ENCODE measurements around the gene KLHL24. TPM values are rescaled to one million over a fixed set of nuclear protein-coding genes. Genes with fewer than 3 reads are reported as not detected.

The KLHL24 gene
- total and polyA plus RNA-seq, 4 experiments from 2014 or later, result 38.9 to 108 (median 75.3) TPM

DNA sequence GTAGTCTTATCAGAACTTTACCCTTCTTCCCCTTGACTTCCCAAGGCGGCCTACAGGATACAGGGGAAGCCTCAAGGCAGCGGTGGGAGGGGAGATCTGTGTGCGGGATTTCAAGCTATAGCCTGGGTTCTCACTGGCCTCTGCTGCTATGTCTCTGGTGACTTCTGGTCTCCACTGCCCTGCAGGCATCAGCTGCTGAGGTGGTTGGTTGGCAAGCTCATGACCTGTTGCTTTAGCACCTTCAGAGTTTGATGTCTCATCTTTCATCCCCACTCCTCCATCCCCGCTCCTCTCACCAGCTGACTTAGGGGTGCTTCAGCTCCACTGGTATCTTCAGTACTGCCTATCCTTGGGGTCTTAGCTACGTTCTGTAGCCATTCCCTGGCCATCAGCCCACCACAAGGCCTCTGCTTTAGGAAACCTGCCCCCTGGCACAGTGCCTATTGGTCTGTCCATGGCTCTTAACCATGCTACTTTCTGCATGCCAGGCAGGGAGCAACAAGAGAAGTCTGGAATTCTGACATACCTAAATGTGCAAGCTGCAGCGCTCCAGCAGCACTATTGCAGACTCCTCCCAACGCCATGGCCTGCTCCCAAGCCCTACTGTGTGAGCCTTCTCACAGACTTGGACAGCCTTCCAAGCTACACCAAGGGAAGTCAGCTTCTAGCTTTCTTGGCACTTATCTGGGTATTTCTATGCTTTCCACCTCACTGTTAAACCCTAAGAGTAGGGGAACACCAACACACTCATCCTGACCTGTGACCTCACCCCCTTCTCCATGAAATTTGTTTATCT is 60.3 kb downstream of the KLHL24 start:
- Histone ChIP-seq H3K4me3 (ENCODE audit: low read length in 2 of 2) (no peak overlapping the region), H3K4me1 (ENCODE audit: insufficient read depth, low read length) (peaks cover 24% of the 10 kb centered on the region), H3K27me3 (ENCODE audit: insufficient read depth, low read length) (no peaks in the 10 kb centered on the region), H3K27ac (ENCODE audit: low read depth, low read length) (no peak overlapping the region), H3K9me3 (ENCODE audit: control insufficient read depth in 1 of 2, low read length in 2 of 2) (no peaks in the 10 kb centered on the region), H3K36me3 (ENCODE audit: insufficient read depth, low read length) (no peaks in the 10 kb centered on the region)
- Mint-ChIP-seq H3K9me3 (no peaks in the 10 kb centered on the region), H3K27ac (peak overlapping the region in 1 of 7 donors; percentile 14), H3K4me3 (peak overlapping the region in 2 of 8 donors; percentile 7 to 85), H3K27me3 (no peaks in the 10 kb centered on the region), H3K36me3 (peaks cover 0 to 3% of the 10 kb centered on the region in 2 donors), H3K4me1 (peaks cover 23 to 32% (median 28%) of the 10 kb centered on the region in 4 donors)
- intact Hi-C loops (cut with micrococcal nuclease), result loop anchor here (2.0 kb wide), 1 partner anchor 141 kb away; the partner anchor contains the start of gene KLHL6
- CTCF ChIA-PET (ENCODE audit: partially characterized antibody), result interaction anchor here (2.4 kb wide), 1 partner anchor 59 kb away, joined by 15 read pairs; the partner anchor contains the start of gene KLHL24
- POLR2A ChIA-PET (ENCODE audit: partially characterized antibody), result interaction anchor here (4.6 kb wide), 1 partner anchor 59 kb away, joined by 89 read pairs; the partner anchor contains the start of gene KLHL24
- no peak for DNase-seq

DNA sequence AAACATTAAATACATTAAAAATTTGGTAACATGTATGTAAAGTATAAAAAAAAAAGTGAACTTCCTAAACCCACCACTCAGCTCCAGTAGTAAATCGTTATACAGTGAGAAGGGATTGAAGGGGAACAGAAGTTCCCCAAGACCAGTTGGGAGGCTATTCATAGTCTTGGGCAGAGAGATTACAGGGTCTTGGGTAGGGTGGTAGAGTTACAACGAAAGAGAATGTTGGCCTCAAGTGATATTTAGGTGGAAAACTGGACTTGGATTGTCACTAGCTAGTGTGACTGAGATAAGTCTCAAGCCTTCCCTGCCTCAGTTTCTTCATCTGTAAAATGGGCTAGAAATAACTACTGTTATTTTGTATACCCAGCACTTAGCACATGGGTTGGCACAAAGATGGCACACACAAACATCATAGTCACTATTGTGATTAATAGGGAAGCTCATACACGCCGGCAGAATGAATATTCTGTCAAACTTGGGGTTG is 61.7 kb downstream of the KLHL24 start:
- intact Hi-C loops (cut with micrococcal nuclease), result loop anchor here (2.0 kb wide), 1 partner anchor 142 kb away; the partner anchor contains the start of gene KLHL6
- DNase-seq, result peak in 1 of 5 donors; percentile 4
- Histone ChIP-seq H3K27me3 (ENCODE audit: insufficient read depth, low read length) (no peaks in the 10 kb centered on the region), H3K36me3 (ENCODE audit: insufficient read depth, low read length) (no peaks in the 10 kb centered on the region), H3K4me1 (ENCODE audit: insufficient read depth, low read length) (peaks cover 24% of the 10 kb centered on the region), H3K9me3 (ENCODE audit: control insufficient read depth in 1 of 2, low read length in 2 of 2) (no peaks in the 10 kb centered on the region), H3K27ac (ENCODE audit: low read depth, low read length) (peak overlapping the region; percentile 44), H3K4me3 (ENCODE audit: low read length in 2 of 2) (peak overlapping the region; percentile 76 to 83)
- ChIA-PET POLR2A (ENCODE audit: partially characterized antibody) (interaction anchor here (0.6 to 4.6 kb wide), 10 partner anchors 12 to 271 kb away, joined by 3 to 89 read pairs (median 3); partner anchors contain the start of genes KLHL24 and MCF2L2), CTCF (ENCODE audit: partially characterized antibody) (interaction anchor here (0.9 to 2.4 kb wide), 6 partner anchors 9 to 187 kb away, joined by 3 to 15 read pairs (median 4); partner anchors contain the start of genes KLHL24 and PARL)
- Mint-ChIP-seq H3K36me3 (peaks cover 0 to 6% of the 10 kb centered on the region in 2 donors), H3K27ac (peak overlapping the region; percentile 5 to 95 (median 89)), H3K4me3 (peak overlapping the region; percentile 75 to 90 (median 86)), H3K27me3 (no peaks in the 10 kb centered on the region), H3K9me3 (no peaks in the 10 kb centered on the region), H3K4me1 (peaks cover 28 to 42% (median 36%) of the 10 kb centered on the region in 4 donors)

DNA sequence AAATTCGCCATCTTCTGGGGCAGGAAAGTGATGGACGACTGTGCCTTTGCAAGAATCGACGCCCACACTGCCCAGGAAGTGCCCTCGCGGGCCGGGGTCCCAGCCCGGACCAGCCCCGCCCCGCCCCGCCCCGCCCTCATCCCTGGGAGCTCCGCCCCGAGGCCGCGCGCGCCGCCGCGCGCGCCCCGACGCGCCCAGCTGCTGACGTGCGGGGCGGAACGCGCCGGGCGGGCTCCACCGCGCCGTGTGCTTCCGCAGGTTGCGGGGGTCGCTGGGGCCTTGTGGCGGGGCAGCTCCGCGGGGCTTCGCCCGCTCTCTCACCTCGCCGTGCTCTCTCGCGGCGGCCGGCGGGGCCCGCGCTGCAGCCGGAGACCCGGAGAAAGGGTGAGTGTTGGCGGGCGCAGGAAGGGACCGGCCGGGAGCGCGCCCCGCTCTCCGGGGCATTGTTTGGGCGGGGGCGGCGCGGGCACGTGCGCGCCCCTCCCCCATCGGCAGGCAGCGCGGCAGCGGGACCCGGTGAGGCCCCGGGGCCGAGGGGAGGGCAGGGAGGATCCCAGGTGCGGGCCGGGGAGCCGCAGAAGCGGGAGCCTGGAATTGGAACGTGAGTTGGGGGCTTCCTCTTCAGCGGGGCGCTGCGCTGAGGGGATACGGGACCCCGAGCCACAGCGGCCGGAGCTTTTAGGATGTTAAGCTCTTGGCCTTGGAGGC is 62.3 kb downstream of the KLHL24 start, which contains the start of gene YEATS2:
YEATS2 (plus strand) TSS at position 188 of the 708 bp plus-strand sequence. CDS start 17,366 bp downstream, outside the sequence.
- CTCF ChIA-PET (ENCODE audit: partially characterized antibody), result interaction anchor here (0.5 to 2.4 kb wide), 7 partner anchors 10 to 198 kb away, joined by 3 to 15 read pairs (median 4); partner anchors contain the start of genes KLHL24 and PARL
- no peaks in the 10 kb centered on the region for H3K9me3 ChIP-seq (ENCODE audit: control insufficient read depth in 1 of 2, low read length in 2 of 2)
- no peaks in the 10 kb centered on the region for H3K36me3 ChIP-seq (ENCODE audit: insufficient read depth, low read length)
- Mint-ChIP-seq H3K4me3 (peak within 1 kb of the TSS; percentile 87 to 99 (median 98)), H3K9me3 (no peaks in the 10 kb centered on the region), H3K27me3 (no peaks in the 10 kb centered on the region), H3K27ac (peak within 1 kb of the TSS; percentile 79 to 99 (median 97)), H3K36me3 (peaks cover 0 to 6% of the 10 kb centered on the region in 2 donors), H3K4me1 (peaks cover 28 to 42% (median 36%) of the 10 kb centered on the region in 4 donors)
- intact Hi-C loops (cut with micrococcal nuclease), result loop anchor here (1.0 to 2.0 kb wide), 2 partner anchors 61 to 143 kb away; partner anchors contain the start of gene KLHL6
- peak within 1 kb of the TSS; percentile 83 to 84 for H3K4me3 ChIP-seq (ENCODE audit: low read length in 2 of 2)
- DNase-seq, result peak; percentile 65 to 79 (median 74)
- no peaks in the 10 kb centered on the region for H3K27me3 ChIP-seq (ENCODE audit: insufficient read depth, low read length)
- peak within 1 kb of the TSS; percentile 78 for H3K27ac ChIP-seq (ENCODE audit: low read depth, low read length)
- H3K4me1 ChIP-seq (ENCODE audit: insufficient read depth, low read length), result peaks cover 24% of the 10 kb centered on the region
- POLR2A ChIA-PET (ENCODE audit: partially characterized antibody), result interaction anchor here (0.6 to 4.6 kb wide), 10 partner anchors 12 to 271 kb away, joined by 3 to 89 read pairs (median 3); partner anchors contain the start of genes KLHL24 and MCF2L2

DNA sequence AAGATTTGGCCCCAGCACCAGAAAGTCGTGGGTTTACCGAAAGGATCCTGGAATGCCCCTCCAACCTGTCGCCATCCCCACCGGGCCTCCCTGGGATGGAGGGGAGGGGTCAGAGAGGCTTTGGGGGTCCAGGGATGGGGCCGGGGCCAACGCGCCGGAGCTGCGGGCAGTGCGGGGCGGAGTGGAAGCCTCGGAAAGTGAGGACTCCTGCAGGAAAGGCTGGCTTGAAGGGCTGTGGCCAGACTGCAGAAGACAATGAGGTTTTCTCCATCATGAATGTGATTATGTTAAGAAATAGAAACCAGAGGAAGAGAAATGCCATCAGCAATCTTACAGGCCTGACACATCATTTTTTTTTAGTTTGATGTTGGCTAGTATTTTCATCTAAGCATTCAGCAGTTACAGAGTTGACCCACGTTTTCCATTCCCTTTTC is 62.9 kb downstream of the KLHL24 start:
- no peaks in the 10 kb centered on the region for H3K27me3 Mint-ChIP-seq
- H3K36me3 Mint-ChIP-seq, result peaks cover 0 to 6% of the 10 kb centered on the region in 2 donors
- Histone ChIP-seq H3K27me3 (ENCODE audit: insufficient read depth, low read length) (no peaks in the 10 kb centered on the region), H3K27ac (ENCODE audit: low read depth, low read length) (peak overlapping the region; percentile 78), H3K36me3 (ENCODE audit: insufficient read depth, low read length) (no peaks in the 10 kb centered on the region), H3K4me1 (ENCODE audit: insufficient read depth, low read length) (peaks cover 24% of the 10 kb centered on the region), H3K9me3 (ENCODE audit: control insufficient read depth in 1 of 2, low read length in 2 of 2) (no peaks in the 10 kb centered on the region), H3K4me3 (ENCODE audit: low read length in 2 of 2) (peak overlapping the region; percentile 49 to 84)
- H3K27ac Mint-ChIP-seq, result peak overlapping the region; percentile 79 to 99 (median 97)
- no peaks in the 10 kb centered on the region for H3K9me3 Mint-ChIP-seq
- POLR2A ChIA-PET (ENCODE audit: partially characterized antibody), result interaction anchor here (1.0 to 4.6 kb wide), 3 partner anchors 62 to 272 kb away, joined by 3 to 89 read pairs (median 7); partner anchors contain the start of genes KLHL24 and MCF2L2
- peak overlapping the region; percentile 87 to 99 (median 98) for H3K4me3 Mint-ChIP-seq
- peaks cover 28 to 48% (median 38%) of the 10 kb centered on the region in 4 donors for H3K4me1 Mint-ChIP-seq
- CTCF ChIA-PET (ENCODE audit: partially characterized antibody), result interaction anchor here (0.5 to 2.4 kb wide), 4 partner anchors 62 to 197 kb away, joined by 3 to 15 read pairs (median 6); partner anchors contain the start of gene KLHL24
- peak in 4 of 5 donors; percentile 25 to 51 (median 34) for DNase-seq
- intact Hi-C loops (cut with micrococcal nuclease), result loop anchor here (1.0 kb wide), 1 partner anchor 62 kb away; no protein-coding TSS in a partner anchor

DNA sequence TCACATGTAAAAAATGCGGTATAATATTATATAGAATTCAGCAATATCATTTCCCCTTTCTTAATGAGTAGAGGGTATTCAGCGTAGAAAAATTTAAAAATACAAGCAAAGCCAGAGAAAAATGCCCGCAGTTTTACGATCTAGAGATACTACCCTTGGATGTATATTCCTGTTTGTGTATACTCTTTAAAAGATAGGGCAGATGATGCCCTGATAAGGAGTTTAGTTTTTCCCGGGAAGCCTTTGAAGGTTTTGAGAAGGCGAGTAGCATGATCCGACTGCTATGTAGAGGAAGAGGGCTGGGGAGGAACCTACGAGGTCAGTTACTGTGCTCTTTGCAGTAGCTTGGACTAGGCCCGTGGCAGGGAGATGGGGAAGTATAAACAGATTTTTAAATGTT is 63.3 kb downstream of the KLHL24 start:
- peaks cover 24% of the 10 kb centered on the region for H3K4me1 ChIP-seq (ENCODE audit: insufficient read depth, low read length)
- H3K27ac Mint-ChIP-seq, result peak overlapping the region; percentile 79 to 99 (median 97)
- peak overlapping the region; percentile 78 for H3K27ac ChIP-seq (ENCODE audit: low read depth, low read length)
- peak overlapping the region; percentile 87 to 99 (median 98) for H3K4me3 Mint-ChIP-seq
- no peaks in the 10 kb centered on the region for H3K27me3 Mint-ChIP-seq
- peak in 1 of 5 donors; percentile 16 for DNase-seq
- H3K9me3 Mint-ChIP-seq, result no peaks in the 10 kb centered on the region
- ChIA-PET POLR2A (ENCODE audit: partially characterized antibody) (interaction anchor here (4.6 kb wide), 1 partner anchor 62 kb away, joined by 89 read pairs; the partner anchor contains the start of gene KLHL24), CTCF (ENCODE audit: partially characterized antibody) (interaction anchor here (1.6 kb wide), 1 partner anchor 107 kb away, joined by 6 read pairs; no protein-coding TSS in a partner anchor)
- H3K36me3 ChIP-seq (ENCODE audit: insufficient read depth, low read length), result no peaks in the 10 kb centered on the region
- intact Hi-C loops (cut with micrococcal nuclease), result loop anchor here (1.0 kb wide), 1 partner anchor 62 kb away; no protein-coding TSS in a partner anchor
- H3K27me3 ChIP-seq (ENCODE audit: insufficient read depth, low read length), result no peaks in the 10 kb centered on the region
- peaks cover 31 to 51% (median 42%) of the 10 kb centered on the region in 4 donors for H3K4me1 Mint-ChIP-seq
- peak overlapping the region; percentile 49 to 84 for H3K4me3 ChIP-seq (ENCODE audit: low read length in 2 of 2)
- peaks cover 0 to 6% of the 10 kb centered on the region in 2 donors for H3K36me3 Mint-ChIP-seq
- H3K9me3 ChIP-seq (ENCODE audit: control insufficient read depth in 1 of 2, low read length in 2 of 2), result no peaks in the 10 kb centered on the region

DNA sequence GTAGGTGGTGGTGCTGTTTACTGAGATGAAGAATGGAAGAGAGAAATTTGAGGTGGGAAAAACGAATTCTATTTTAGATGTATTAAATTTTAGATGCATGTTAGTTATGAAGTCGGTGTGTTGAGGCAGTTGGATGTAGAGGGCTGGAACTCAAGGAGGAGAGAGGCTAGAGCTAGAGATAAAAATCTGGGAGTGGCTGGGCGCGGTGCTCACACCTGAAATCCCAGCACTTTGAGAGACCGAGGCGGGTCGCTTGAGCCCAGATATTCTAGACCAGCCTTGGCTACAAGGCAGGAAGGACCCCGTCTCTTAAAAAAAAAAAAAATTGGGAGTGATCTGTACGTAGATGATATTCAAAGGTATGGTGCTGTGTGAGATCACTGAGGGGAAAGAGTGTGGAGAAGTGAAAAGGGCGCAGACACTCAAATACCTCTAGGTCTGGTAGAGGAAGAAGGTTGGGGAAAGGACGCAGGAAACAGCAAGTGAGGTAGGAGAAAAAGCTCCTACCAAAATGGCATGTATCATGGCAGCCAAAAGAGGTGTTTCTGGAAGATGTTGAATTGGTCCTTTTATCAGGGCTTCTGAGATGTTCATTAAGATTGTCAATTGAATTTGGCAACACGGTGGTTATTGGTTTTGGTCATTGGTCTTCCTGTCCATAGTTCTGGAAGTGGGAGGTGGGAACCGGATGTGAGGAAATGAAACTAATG is 64.0 kb downstream of the KLHL24 start:
- Mint-ChIP-seq H3K36me3 (peaks cover 0 to 6% of the 10 kb centered on the region in 2 donors), H3K9me3 (no peaks in the 10 kb centered on the region), H3K4me3 (peak overlapping the region; percentile 87 to 99 (median 98)), H3K4me1 (peaks cover 34 to 56% (median 46%) of the 10 kb centered on the region in 4 donors), H3K27me3 (no peaks in the 10 kb centered on the region), H3K27ac (peak overlapping the region; percentile 79 to 99 (median 97))
- peaks cover 28% of the 10 kb centered on the region for H3K4me1 ChIP-seq (ENCODE audit: insufficient read depth, low read length)
- ChIA-PET POLR2A (ENCODE audit: partially characterized antibody) (no interaction called here), CTCF (ENCODE audit: partially characterized antibody) (interaction anchor here (1.6 kb wide), 1 partner anchor 108 kb away, joined by 6 read pairs; no protein-coding TSS in a partner anchor)
- no peaks in the 10 kb centered on the region for H3K27me3 ChIP-seq (ENCODE audit: insufficient read depth, low read length)
- no peaks in the 10 kb centered on the region for H3K36me3 ChIP-seq (ENCODE audit: insufficient read depth, low read length)
- H3K27ac ChIP-seq (ENCODE audit: low read depth, low read length), result peak overlapping the region; percentile 78
- H3K4me3 ChIP-seq (ENCODE audit: low read length in 2 of 2), result peak overlapping the region in 1 of 2 donors; percentile 84
- intact Hi-C loops (cut with micrococcal nuclease), result no loop called here
- no peaks in the 10 kb centered on the region for H3K9me3 ChIP-seq (ENCODE audit: control insufficient read depth in 1 of 2, low read length in 2 of 2)
- DNase-seq, result no peak
